ENCODE results near the gene SH3RF1.

Gene SH3RF1

DNA sequence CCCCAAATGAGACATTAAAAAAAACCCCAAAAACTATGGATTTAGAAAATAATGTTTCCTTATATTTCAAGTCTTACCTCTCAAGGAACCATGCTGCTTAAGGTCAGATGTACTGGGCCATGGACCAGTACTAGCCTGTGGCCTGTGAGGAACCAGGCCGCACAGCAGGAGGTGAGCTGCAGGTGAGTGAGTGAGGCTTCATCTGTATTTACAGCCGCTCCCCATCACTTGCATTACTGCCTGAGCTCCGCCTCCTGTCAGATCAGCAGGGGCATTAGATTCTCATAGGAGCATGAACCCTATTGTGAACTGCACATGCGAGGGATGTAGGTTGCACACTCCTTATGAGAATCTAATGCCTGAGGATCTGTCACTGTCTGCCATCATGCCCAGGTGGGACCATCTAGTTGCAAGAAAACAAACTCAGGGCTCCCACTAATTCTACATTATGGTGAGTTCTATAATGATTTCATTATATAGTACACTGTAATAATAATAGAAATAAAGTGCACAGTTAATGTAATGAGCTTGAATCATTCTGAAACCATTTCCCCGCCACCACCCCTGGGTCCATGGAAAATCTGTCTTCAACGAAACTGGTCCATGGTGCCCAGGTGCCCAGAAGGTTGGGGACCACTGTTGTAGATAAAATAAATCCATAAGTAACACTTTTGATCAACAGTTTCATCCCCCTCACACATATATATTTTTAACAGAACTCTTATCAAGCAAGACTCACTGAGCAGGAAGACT lies 155.4 kb downstream of the SH3RF1 start:
- no peak for DNase-seq (ENCODE audit: low read depth)
- TF ChIP-seq, protein P1, sequence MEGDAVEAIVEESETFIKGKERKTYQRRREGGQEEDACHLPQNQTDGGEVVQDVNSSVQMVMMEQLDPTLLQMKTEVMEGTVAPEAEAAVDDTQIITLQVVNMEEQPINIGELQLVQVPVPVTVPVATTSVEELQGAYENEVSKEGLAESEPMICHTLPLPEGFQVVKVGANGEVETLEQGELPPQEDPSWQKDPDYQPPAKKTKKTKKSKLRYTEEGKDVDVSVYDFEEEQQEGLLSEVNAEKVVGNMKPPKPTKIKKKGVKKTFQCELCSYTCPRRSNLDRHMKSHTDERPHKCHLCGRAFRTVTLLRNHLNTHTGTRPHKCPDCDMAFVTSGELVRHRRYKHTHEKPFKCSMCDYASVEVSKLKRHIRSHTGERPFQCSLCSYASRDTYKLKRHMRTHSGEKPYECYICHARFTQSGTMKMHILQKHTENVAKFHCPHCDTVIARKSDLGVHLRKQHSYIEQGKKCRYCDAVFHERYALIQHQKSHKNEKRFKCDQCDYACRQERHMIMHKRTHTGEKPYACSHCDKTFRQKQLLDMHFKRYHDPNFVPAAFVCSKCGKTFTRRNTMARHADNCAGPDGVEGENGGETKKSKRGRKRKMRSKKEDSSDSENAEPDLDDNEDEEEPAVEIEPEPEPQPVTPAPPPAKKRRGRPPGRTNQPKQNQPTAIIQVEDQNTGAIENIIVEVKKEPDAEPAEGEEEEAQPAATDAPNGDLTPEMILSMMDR (IDR thresholded peaks at IDR 0.05; ENCODE audit: low read length, missing control alignments): no peak
- H3K4me3 ChIP-seq (replicated peaks; ENCODE audit: low read depth, low read length): no peak overlapping the region

DNA sequence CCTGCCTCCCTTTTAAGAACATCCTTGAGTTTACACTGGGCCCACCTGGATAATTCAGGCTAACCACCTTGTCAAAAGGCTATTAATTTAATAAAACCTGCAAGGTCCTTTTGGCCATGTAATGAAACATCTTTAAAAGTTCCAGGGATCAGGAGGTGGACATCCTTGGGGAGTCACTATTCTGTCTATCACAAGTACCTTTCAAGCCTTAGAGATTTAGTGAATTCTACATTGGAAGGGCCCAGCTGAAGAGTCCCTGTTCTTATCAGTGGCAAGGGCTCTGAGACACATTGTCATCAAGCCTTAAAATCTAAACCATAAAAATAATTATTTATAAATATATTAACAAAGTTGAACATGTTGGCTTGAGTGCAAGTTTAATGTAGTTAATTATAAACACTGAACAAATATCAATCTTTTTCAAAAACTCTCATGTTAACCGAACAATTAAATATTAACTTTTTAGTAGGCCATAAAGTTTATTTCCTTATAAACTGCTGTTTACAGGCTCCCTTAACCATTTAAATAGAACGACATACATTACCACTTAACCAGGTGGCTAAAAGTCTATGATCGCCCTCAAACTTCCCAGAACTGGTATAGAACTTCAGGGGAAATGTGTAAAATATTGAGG lies 156.3 kb downstream of the SH3RF1 start:
- DNase-seq (ENCODE audit: low read depth): no peak
- no peak overlapping the region for H3K4me3 ChIP-seq (replicated peaks; ENCODE audit: low read depth, low read length)
- TF ChIP-seq, protein P1 (IDR thresholded peaks at IDR 0.05; ENCODE audit: low read length, missing control alignments): no peak

DNA sequence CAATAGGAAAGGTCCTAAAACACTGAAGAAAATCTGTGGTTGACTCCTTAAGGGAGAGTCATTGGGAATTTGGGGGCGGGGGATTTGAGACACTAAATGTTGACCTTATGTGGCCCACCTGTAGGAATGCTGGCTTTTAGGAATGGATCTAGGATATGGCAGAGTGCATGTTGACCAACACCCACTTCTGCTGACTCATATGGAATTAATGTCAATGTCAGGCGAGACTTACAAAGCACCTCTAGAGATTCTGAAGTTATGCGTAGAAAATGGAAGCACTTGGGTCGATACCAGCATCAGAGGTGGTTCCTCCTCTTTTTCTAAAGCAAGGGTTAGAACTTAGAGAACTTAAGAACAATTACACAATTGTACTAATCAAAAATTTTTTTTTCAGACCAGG lies 160.1 kb downstream of the SH3RF1 start:
- DNase-seq (ENCODE audit: low read depth): no peak
- H3K4me3 ChIP-seq (replicated peaks; ENCODE audit: low read depth, low read length): no peak overlapping the region
- TF ChIP-seq, protein P1 (IDR thresholded peaks at IDR 0.05; ENCODE audit: low read length, missing control alignments): no peak

DNA sequence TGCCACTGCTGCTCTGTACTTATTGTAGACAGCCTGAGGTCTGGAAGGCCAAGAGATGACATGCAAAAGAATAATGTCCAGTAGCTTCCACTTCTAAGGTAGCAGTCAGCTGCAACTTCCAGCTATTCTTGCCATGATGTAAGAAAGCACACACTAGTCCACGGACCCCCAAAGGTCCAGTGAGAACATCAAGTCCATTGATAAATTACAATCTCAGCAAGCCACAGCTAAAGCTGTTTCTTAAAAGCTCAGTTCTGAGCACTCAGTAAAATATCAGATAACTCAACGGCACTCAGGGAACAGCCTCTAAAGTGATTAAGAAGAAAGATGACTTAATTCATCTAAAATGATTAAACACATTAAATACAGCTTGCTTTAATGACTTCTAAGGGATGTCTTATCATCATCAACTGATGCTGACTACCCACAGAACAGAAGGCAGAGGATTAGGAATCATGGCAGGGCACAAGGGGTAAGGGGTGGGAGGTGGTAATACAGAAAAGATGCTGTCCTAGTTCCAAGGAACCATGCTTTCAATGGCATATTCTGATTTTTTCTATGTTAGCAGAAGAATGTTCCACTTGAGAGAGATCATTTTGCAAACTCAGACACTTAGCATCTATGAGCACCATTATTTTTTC lies 161.6 kb downstream of the SH3RF1 start:
- no peak for DNase-seq (ENCODE audit: low read depth)
- no peak overlapping the region for H3K4me3 ChIP-seq (replicated peaks; ENCODE audit: low read depth, low read length)
- TF ChIP-seq, protein P1 (IDR thresholded peaks at IDR 0.05; ENCODE audit: low read length, missing control alignments): no peak

DNA sequence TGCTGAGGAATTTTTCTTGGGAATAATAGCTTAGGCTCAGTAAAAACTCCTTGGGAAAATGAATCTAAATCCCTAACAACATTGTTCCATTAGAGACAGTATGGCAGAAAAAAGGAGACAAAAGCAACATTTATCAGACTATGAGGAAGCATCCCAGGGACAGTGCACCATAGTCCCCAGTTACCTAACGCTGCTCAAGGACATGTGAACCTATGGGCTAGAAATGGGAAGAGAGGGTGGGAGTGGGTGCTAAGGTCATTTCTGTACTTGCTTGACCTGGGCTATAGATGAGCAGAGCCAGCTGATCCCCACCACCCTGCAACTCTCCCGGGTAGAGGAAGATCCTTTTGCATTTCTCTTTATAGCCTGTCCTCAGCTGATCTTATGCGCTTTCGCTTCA lies 162.5 kb downstream of the SH3RF1 start:
- H3K4me3 ChIP-seq (replicated peaks; ENCODE audit: low read depth, low read length): no peak overlapping the region
- no peak for DNase-seq (ENCODE audit: low read depth)
- TF ChIP-seq, protein P1 (IDR thresholded peaks at IDR 0.05; ENCODE audit: low read length, missing control alignments): no peak

DNA sequence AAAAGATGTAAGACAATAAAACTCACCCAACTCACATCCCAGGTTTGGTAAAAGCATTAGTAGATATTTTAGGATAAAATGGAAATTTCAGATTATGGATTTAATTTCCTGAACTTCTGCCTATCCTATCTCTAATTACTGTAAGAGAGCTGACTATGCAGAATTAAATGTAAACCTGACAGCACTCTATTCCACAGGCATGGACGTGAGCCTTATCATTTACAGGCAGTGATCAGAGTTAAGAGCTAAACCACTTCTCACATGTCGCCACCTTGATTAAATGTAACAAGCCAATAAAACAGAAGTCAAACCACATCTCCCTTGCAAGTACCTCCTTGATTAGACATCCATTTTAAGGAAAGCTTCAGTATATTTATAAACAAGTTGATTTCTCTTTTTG lies 163.2 kb downstream of the SH3RF1 start:
- no peak overlapping the region for H3K4me3 ChIP-seq (replicated peaks; ENCODE audit: low read depth, low read length)
- DNase-seq (ENCODE audit: low read depth): no peak
- TF ChIP-seq, protein P1 (IDR thresholded peaks at IDR 0.05; ENCODE audit: low read length, missing control alignments): no peak

Data from fibroblast of pulmonary artery (primary cell).